NCI-H187 (cell line): ENCODE data around the gene MRPS12.

ENCODE experiments used
- DNase-seq, 2 experiments: peaks; one replicate each; lab custom pipeline; 2025; lab: John Stamatoyannopoulos, UW

MRPS12 gene

DNA sequence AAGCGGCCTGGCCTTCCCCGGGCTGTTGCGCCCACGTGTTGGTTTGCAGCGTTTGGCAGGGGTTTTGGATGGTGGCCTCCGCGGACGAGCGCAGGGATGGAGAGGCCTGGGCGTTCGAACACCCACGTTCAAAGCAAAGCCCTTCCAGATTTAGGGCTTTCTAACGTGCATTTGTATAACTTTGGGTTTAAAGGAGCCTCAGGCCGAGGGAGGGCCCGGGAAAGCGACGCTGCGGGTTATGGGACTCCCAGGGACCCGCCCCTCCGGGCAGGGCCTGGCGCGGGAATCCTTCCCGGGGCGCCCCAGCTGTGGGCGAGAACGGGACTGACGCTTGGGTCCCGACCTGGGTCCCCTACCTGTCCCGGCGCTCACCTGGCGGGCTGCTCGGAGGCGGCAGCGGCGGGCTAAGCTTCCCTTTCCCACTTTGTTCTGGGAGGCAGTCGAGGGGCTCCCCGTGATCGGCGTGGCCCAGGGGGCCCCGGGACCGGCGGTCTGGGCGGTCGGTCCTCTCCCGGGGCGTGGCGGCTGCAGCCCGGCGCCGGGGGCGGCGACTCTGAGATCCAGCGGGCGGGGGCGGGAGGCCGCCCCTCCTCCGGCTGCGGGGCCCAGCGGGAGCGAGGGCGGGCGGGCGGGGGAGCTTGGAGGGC, 44.6 kb downstream of the MRPS12 start, which contains the start of gene FBXO17:
Gene FBXO17, minus strand, starts transcription at position 529 of the 647 bp plus-strand sequence. CDS start 25,423 bp downstream, outside the sequence.
- no peak for DNase-seq

DNA sequence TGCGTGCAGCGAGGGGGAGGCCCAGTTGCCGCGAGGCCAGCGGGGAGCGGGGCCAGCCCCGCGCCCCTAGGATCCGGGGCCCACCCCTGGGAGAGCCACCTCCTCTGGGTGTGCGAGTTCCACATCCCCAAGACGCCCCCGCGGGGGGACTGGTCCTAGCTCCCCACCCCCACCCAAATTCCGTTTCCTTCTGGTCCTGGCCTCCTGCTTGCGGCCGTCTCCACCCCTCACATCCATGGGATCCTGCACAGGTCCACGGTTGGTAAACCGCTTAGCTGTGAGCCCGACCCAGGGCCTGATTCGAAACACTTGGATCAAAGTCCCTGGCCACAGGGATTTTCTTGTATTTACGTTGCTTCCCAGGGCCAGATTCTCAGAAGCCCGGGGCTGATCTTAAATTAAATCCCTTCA, 45.1 kb downstream of the MRPS12 start:
- no peak for DNase-seq

DNA sequence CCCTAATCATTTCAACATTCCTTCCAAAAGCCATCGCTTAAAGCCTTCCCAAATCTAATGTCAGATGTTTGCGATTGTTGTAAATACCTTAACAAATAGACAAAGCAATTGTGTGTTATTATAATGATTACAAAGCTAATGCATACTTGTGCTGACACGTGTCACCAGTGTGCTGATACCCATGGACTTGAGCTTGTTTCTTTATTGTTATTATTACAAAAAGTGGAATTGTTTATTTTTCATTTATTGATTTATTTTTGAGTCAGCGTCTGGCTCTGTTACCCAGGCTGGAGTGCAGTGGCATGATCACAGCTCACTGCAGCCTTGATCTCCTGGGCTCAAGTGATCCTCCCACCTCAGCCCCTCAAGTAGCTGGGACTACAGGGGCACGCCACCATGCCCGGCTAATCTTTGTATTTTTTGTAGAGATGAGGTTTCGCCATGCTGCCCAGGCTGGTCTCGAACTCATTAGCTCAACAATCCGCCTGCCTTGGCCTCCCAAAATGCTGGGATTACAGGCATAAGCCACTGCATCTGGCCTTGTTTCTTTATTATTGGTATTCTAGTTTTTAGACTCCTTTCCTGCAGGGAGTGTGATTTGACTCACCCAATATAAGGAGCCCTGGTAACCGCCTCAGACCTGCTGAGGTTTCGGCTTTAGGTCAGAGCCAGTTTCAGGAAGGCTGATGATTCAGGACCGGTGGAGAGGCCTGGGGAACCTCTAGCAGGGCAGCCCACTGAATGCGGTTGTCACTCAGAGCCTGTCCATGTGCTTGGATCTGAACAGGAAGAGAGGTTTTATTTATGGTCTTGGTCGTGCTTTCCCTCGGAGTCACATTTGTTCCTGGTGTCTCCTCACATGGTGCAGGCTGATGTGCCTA, 46.9 kb downstream of the MRPS12 start:
- DNase-seq, result no peak

DNA sequence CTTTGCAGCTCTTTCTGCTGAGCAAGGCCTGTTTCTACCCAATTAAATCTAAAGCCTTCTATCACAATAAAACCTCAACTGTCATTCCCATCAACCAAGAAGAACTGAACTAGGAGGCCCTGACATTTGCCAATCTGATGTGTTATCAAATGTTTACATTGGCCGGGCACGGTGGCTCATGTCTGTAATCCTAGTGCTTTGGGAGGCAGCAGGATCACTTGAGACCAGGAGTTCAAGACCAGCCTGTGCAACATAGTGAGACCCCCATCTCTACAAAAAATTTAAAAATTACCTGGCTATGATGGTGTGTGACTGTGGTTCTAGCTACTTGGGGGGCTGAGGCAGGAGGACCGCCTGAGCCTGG, 47.6 kb downstream of the MRPS12 start:
- no peak for DNase-seq

DNA sequence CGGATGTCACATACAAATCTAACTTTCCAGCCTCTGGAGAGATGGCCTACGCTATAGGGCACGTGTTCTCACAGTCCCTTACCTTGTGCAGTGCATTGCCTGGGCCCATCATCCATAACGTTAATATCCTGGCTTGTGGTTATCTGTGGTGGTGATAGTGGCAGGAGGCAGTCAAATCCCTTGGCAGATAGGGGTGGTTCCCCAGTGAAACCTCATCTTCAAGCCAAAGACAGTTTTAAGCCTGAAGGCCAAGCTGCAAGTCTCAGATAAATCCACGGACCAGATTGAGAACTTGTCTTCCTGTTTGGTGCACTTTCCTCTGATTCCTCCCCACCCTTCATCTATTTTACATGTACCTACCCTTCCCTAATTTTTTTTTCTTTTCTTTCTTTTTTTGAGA, 49.1 kb downstream of the MRPS12 start:
- no peak for DNase-seq

DNA sequence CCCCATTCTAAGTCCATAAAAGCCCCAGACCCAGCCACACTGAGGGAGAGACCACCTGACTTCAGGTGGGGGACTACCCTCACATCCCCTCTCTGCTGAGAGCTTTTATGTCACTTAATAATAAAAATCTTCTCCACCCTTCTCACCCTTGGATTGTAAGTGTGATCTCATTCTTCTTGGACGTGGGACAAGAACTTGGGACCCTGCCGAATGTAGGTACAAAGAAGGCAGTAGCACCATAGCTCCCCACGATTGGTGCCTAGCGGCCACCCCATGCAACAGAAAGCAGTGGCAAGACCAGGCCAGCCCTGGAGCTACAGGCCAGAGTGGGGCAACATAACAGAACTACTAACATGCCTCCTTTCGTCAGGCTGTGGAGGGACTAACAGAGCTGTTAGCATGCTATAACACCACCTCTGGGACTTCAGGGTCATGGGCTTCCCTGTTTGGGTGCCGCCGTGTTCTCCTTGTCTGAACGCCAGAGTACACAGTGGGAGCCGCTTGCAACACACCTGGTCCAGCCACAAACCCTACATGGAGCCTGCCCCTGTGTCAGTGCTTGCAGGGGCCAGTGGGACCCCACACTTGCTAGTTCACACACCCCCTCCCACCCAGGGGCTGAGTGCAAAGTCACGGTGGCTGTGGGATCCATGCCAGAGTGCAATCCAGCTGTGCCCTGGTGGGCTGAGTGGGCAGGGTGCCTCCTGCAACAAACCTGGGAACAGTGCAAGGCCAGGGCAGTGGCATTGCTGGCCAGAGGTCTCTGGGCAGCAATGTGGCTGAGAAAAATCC, 50.0 kb downstream of the MRPS12 start:
- no peak for DNase-seq
